Right ventricle myocardium inferior (tissue), 1 donor: ENCODE measurements around the gene CLK4. TPM values are rescaled to one million over a fixed set of nuclear protein-coding genes. Genes with fewer than 3 reads are reported as not detected.

ENCODE experiments used
- ATAC-seq: fragments of 200-7000 bp; cut with Tn5 transposase; one replicate; pipeline ENCODE4 v1.9.1; 2020; ENCODE audit warnings: mild to moderate bottlenecking, moderate library complexity
- DNase-seq: peaks from one replicate; pipeline ENCODE4 v3.0.0; 2021; ENCODE audit errors: missing footprints
- intact Hi-C: fragments of 100-400 bp; cut with DNase I; formaldehyde crosslinking; loops from one replicate; pipeline ENCODE4 v1.11.0; 2022
- total RNA-seq: library from RNA; stranded (reverse); fragmentation: NEBNext Ultra II Directional; extraction: Animal tissue kit (Norgen Biotek cat#: 25700); gene quantifications from one replicate; pipeline ENCODE4 v1.2.1, GENCODE V29; 2021
- donor health status: DM: no; HTN: yes; CAD: no; lungs with severe emphysema.

The CLK4 gene
- total RNA-seq, 1 donor from 2014 or later = 20.5 TPM

- ATAC-seq (no peak), DNase-seq (no peak)
- intact Hi-C loops = no loop called here
These were observed 61.9 kb downstream of the CLK4 start for GRCh38 chr5:178564811-178565550.

GRCh38 chr5:178564397-178564796, 62.5 kb downstream of the CLK4 start:
- DNase-seq (no peak), ATAC-seq (no peak)
- intact Hi-C loops = no loop called here

GRCh38 chr5:178563621-178564020, 63.2 kb downstream of the CLK4 start:
- DNase-seq = no peak
- no peak for ATAC-seq
- intact Hi-C loops = no loop called here

- intact Hi-C loops = no loop called here
- no peak for ATAC-seq
- no peak for DNase-seq
These were observed 65.0 kb downstream of the CLK4 start for GRCh38 chr5:178561746-178562264.

- intact Hi-C loops = no loop called here
- ATAC-seq = no peak
- no peak for DNase-seq
These were observed 65.9 kb downstream of the CLK4 start for GRCh38 chr5:178560911-178561310.

GRCh38 chr5:178557416-178557815, 69.4 kb downstream of the CLK4 start:
- DNase-seq = no peak

GRCh38 chr5:178555771-178556211, 71.1 kb downstream of the CLK4 start:
- DNase-seq = no peak
- peak; percentile 41 for ATAC-seq
- intact Hi-C loops = no loop called here

More at GRCh38 chr5:178557416-178557815, 69.4 kb downstream of the CLK4 start:
- ATAC-seq = no peak
- intact Hi-C loops = no loop called here

- no peak for ATAC-seq
- DNase-seq = no peak
- intact Hi-C loops = no loop called here
These were observed 71.8 kb downstream of the CLK4 start for GRCh38 chr5:178555005-178555404.

GRCh38 chr5:178554311-178554710, 72.5 kb downstream of the CLK4 start:
- no peak for ATAC-seq
- intact Hi-C loops = no loop called here
- no peak for DNase-seq

- intact Hi-C loops = loop anchor here (2.0 kb wide), 1 partner anchor 37 kb away; the partner anchor contains the start of gene COL23A1
- no peak for DNase-seq
- no peak for ATAC-seq
These were observed 73.3 kb downstream of the CLK4 start for GRCh38 chr5:178553517-178553916.

Other genes with a start within 250 kb of the CLK4 start
- gene COL23A1, start 36.7 kb downstream of the CLK4 start, total RNA-seq = 22.5 TPM
- 6.5 TPM for gene ZNF354A, start 103.6 kb upstream of the CLK4 start, total RNA-seq
- gene ZNF354B, start 232.9 kb upstream of the CLK4 start, total RNA-seq = 6.0 TPM